Lower leg skin (tissue), 4 donors: Measurements from ENCODE around the gene SLC39A2. TPM values are rescaled to one million over a fixed set of nuclear protein-coding genes. Genes with fewer than 3 reads are reported as not detected.

ENCODE experiments used
- DNase-seq, 2 donors: peaks; one replicate each; pipeline ENCODE4 v3.0.0-alpha.2; 2019; ENCODE audit warnings: low spot score in 2 of 2
- H3K4me3 ChIP-seq: fragments of 200-600 bp; sonication (generic); 2 replicates; pipeline ENCODE4 v1.5.1; 2017; ENCODE audit warnings: mild to moderate bottlenecking, low read depth; ENCODE audit not compliant: poor library complexity, severe bottlenecking
- CTCF ChIP-seq, 3 donors: fragments of 450-650 bp; IDR thresholded peaks; one replicate each; pipeline ENCODE4 v1.5.1; 2016; ENCODE audit warnings: antibody characterized with exemption in 3 of 3, mild to moderate bottlenecking in 3 of 3, moderate library complexity in 2 of 3
- POLR2A ChIP-seq, 2 donors: fragments of 450-650 bp; IDR thresholded peaks; one replicate each; pipeline ENCODE4 v1.6.1; 2016 to 2017; ENCODE audit warnings: antibody characterized with exemption in 2 of 2, mild to moderate bottlenecking in 1 of 2, moderate library complexity in 1 of 2
- WGBS, 2 donors: methylation state at CpG; one replicate each; pipeline ENCODE4 v1.1.5; 2018; 5-methylcytosine and 5-hydroxymethylcytosine counted together
- intact Hi-C: fragments of 100-400 bp; cut with DNase I; formaldehyde crosslinking; loops from one replicate; pipeline ENCODE4 v1.15.0; 2023; ENCODE audit warnings: low total_unique reads
- total RNA-seq, 4 donors: library from RNA; depleted of rRNA; stranded (reverse); fragments of >200 nt; gene quantifications; one replicate each; pipeline ENCODE4 v1.1.0, GENCODE V29; 2016

Gene SLC39A2
- total RNA-seq, 4 donors from 2014 or later: 25.3 to 117 (median 46.9) TPM

GRCh38 chr14:21026274-21026987, 27.3 kb downstream of the SLC39A2 start:
- intact Hi-C loops: no loop called here
- TF ChIP-seq POLR2A (IDR thresholded peaks at IDR 0.05) (no peak), CTCF (IDR thresholded peaks at IDR 0.05) (no peak)
- H3K4me3 ChIP-seq: no peak overlapping the region
- peak in 1 of 2 donors; percentile 87 for DNase-seq
- WGBS, 2 donors: 55% methylated on average over 7 of the region's 7 CpGs

GRCh38 chr14:21026988-21027315, 27.9 kb downstream of the SLC39A2 start:
- TF ChIP-seq POLR2A (IDR thresholded peaks at IDR 0.05): no peak
- TF ChIP-seq CTCF (IDR thresholded peaks at IDR 0.05): no peak
- peak in 1 of 2 donors; percentile 81 for DNase-seq
- 56 to 65% methylated on average over 3 of the region's 3 CpGs for WGBS, 2 donors
- intact Hi-C loops: no loop called here
- no peak overlapping the region for H3K4me3 ChIP-seq

GRCh38 chr14:21029917-21030316, 30.8 kb downstream of the SLC39A2 start, which contains the start of gene TPPP2:
Gene TPPP2, plus strand, starts transcription at chr14:21030217. Its CDS starts 365 bp downstream, at chr14:21030582.
- DNase-seq: peak in 1 of 2 donors; percentile 59
- TF ChIP-seq CTCF (IDR thresholded peaks at IDR 0.05) (no peak), POLR2A (IDR thresholded peaks at IDR 0.05) (no peak)
- no peak within 1 kb of the TSS for H3K4me3 ChIP-seq
- 92 to 93% methylated on average over 5 of the region's 5 CpGs for WGBS, 2 donors
- intact Hi-C loops: no loop called here

GRCh38 chr14:21030531-21030930, 31.4 kb downstream of the SLC39A2 start:
- no peak overlapping the region for H3K4me3 ChIP-seq
- intact Hi-C loops: no loop called here
- peak in 1 of 2 donors; percentile 39 for DNase-seq
- TF ChIP-seq POLR2A (IDR thresholded peaks at IDR 0.05) (no peak), CTCF (IDR thresholded peaks at IDR 0.05) (no peak)
- WGBS, 2 donors: 87 to 90% methylated on average over 12 of the region's 12 CpGs

- TF ChIP-seq POLR2A (IDR thresholded peaks at IDR 0.05): no peak
- TF ChIP-seq CTCF (IDR thresholded peaks at IDR 0.05): no peak
- intact Hi-C loops: no loop called here
- peak in 1 of 2 donors; percentile 75 for DNase-seq
Measured at GRCh38 chr14:21032326-21033132, 33.4 kb downstream of the SLC39A2 start.

More at GRCh38 chr14:21032326-21033132, 33.4 kb downstream of the SLC39A2 start:
- no peak overlapping the region for H3K4me3 ChIP-seq
- 79 to 80% methylated on average over 5 of the region's 5 CpGs for WGBS, 2 donors
